GM21515 (cell line): ENCODE results near the gene NLN.
"Not testable (repeated sequence)": the region's sequence is repeated elsewhere in the genome, so short reads cannot be mapped to it uniquely, and the experiment has no call there.

Experiments
- ATAC-seq: cut with Tn5 transposase; IDR thresholded peaks from one replicate; pipeline ENCODE4 v1.9.1; 2021; ENCODE audit not compliant: unreplicated experiment

Gene NLN

GRCh38 chr5:65866837-65867521 lies 145.0 kb downstream of the NLN start:
- no peak for ATAC-seq

GRCh38 chr5:65867542-65868195 lies 145.7 kb downstream of the NLN start:
- ATAC-seq, result no peak

GRCh38 chr5:65868509-65868908 lies 146.5 kb downstream of the NLN start:
- no peak for ATAC-seq

GRCh38 chr5:65871182-65871581 lies 149.2 kb downstream of the NLN start:
- no peak for ATAC-seq

GRCh38 chr5:65871776-65872175 lies 149.8 kb downstream of the NLN start:
- not testable (repeated sequence) for ATAC-seq

GRCh38 chr5:65873181-65873750 lies 151.3 kb downstream of the NLN start:
- no peak for ATAC-seq

- no peak for ATAC-seq
Measured at GRCh38 chr5:65874241-65874640, 152.2 kb downstream of the NLN start.

GRCh38 chr5:65876496-65876895 lies 154.5 kb downstream of the NLN start:
- ATAC-seq, result no peak

GRCh38 chr5:65876970-65877369 lies 155.0 kb downstream of the NLN start:
- ATAC-seq, result no peak
